BE2C (cell line): ENCODE measurements around the gene UGDH.
"Not testable (repeated sequence)": the region's sequence is repeated elsewhere in the genome, so short reads cannot be mapped to it uniquely, and the experiment has no call there.

Experiments used
- DNase-seq: peaks from one replicate; pipeline ENCODE4 v3.0.0-alpha.2; 2020
- H3K27me3 ChIP-seq: fragments of 250-450 bp; sonication (Bioruptor Pico); 2 replicates; pipeline ENCODE4 v1.5.1; 2020; ENCODE audit warnings: mild to moderate bottlenecking
- H3K36me3 ChIP-seq: fragments of 250-450 bp; sonication (Bioruptor Pico); 2 replicates; pipeline ENCODE4 v1.5.1; 2020; ENCODE audit warnings: mild to moderate bottlenecking
- H3K4me1 ChIP-seq: fragments of 250-450 bp; sonication (Bioruptor Pico); 2 replicates; pipeline ENCODE4 v1.5.1; 2020
- H3K4me3 ChIP-seq: 2 replicates; pipeline ENCODE4 v1.5.1; 2011; ENCODE audit warnings: low read depth, low read length
- H3K9me3 ChIP-seq: fragments of 250-450 bp; sonication (Bioruptor Pico); 2 replicates; pipeline ENCODE4 v1.5.1; 2020
- TF ChIP-seq, protein P1 (sequence below): IDR thresholded peaks from 2 replicates; pipeline ENCODE4 v1.5.1; 2012; ENCODE audit warnings: mild to moderate bottlenecking, low read depth, low read length

The UGDH gene

DNA sequence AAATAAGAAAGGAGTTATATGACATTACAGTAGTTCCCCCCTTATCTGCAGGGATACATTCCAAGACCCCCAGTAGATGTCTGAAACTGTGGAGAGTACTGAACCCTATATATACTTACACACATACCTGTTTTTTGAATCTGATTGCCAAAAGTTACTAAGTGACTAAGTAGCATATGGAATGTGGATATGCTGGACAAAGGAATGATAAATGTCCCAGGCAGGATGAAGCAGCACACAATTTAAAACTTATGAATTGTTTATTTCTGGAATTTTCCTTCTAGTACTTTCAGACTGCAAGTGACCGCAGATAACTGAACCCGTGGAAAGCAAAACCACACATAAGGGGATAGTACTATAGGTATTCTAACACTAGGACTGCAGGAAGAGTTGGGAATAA, 22.7 kb downstream of the UGDH start:
- no peaks in the 10 kb centered on the region for H3K27me3 ChIP-seq
- H3K4me1 ChIP-seq, result no peaks in the 10 kb centered on the region
- DNase-seq, result no peak
- H3K9me3 ChIP-seq, result no peaks in the 10 kb centered on the region
- TF ChIP-seq, protein P1, sequence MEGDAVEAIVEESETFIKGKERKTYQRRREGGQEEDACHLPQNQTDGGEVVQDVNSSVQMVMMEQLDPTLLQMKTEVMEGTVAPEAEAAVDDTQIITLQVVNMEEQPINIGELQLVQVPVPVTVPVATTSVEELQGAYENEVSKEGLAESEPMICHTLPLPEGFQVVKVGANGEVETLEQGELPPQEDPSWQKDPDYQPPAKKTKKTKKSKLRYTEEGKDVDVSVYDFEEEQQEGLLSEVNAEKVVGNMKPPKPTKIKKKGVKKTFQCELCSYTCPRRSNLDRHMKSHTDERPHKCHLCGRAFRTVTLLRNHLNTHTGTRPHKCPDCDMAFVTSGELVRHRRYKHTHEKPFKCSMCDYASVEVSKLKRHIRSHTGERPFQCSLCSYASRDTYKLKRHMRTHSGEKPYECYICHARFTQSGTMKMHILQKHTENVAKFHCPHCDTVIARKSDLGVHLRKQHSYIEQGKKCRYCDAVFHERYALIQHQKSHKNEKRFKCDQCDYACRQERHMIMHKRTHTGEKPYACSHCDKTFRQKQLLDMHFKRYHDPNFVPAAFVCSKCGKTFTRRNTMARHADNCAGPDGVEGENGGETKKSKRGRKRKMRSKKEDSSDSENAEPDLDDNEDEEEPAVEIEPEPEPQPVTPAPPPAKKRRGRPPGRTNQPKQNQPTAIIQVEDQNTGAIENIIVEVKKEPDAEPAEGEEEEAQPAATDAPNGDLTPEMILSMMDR, result no peak
- H3K4me3 ChIP-seq, result no peak overlapping the region
- peaks cover 53% of the 10 kb centered on the region for H3K36me3 ChIP-seq

DNA sequence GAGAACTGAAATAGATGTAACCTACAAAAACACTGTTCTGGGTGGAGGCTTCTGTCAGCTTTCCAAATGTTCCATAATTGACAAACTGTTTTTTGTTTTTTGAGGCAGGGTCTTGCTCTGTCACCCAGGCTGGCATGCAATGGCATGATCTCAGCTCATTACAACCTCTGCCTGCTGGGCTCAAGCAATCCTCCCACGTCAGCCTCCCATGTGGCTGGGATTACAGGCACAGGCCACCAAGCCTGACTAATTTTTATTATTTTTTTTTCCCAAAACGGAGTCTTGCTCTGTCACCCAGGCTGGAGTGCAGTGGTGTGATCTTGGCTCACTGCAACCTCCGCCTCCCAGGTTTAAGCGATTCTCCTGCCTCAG, 24.6 kb downstream of the UGDH start:
- H3K36me3 ChIP-seq, result peaks cover 46% of the 10 kb centered on the region
- not testable (repeated sequence) for H3K4me1 ChIP-seq, H3K27me3 ChIP-seq, DNase-seq, H3K4me3 ChIP-seq, H3K9me3 ChIP-seq

DNA sequence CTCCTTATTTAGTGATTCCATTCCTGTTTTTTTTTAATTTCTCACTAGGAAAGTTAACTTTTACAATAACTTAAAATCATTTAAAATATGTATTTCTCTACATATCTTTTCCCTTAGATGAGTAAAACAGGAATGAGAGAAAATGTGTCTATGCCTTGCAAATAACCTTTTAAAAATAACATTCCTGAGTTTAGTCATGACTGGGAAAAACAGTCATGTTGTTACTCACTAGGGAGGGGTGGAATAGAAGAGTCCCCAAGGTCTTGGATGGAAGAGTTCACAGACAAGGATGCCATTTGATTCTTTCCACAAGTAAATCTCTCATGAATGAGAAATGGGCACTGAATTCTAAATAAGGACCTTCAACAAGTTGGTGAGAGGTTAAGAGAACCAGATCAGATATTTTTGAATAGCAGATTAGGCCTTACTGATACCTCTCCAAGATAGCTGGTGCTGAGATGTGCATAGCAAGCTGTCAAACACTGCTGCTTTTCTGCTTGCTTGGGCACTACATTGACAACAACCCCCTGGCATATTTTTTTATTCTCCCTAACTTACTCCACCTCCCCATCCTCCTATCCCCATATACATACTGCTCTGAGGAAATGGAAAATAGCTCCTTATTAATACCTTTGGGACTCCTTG, 25.1 kb downstream of the UGDH start:
- H3K9me3 ChIP-seq, result no peaks in the 10 kb centered on the region
- DNase-seq, result no peak
- no peaks in the 10 kb centered on the region for H3K27me3 ChIP-seq
- H3K4me3 ChIP-seq, result no peak overlapping the region
- peaks cover 42% of the 10 kb centered on the region for H3K36me3 ChIP-seq
- no peaks in the 10 kb centered on the region for H3K4me1 ChIP-seq
- TF ChIP-seq, protein P1, result no peak

DNA sequence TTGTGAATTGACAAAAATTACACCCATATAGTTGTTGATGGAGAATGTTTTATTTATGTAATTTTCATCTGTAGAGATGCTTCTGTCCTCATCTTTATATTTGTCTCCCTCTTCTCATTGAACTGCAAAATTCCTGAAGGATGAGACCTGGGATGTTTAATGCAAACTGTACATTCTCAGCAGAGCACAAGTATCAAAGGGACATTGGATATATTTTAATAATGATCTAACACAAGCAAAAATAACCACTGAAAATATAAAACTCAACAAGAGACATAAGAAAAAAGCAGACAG, 28.6 kb downstream of the UGDH start:
- H3K36me3 ChIP-seq, result peaks cover 20% of the 10 kb centered on the region
- H3K4me3 ChIP-seq, result no peak overlapping the region
- DNase-seq, result no peak
- no peaks in the 10 kb centered on the region for H3K27me3 ChIP-seq
- no peaks in the 10 kb centered on the region for H3K9me3 ChIP-seq
- no peaks in the 10 kb centered on the region for H3K4me1 ChIP-seq
- TF ChIP-seq, protein P1, result no peak

DNA sequence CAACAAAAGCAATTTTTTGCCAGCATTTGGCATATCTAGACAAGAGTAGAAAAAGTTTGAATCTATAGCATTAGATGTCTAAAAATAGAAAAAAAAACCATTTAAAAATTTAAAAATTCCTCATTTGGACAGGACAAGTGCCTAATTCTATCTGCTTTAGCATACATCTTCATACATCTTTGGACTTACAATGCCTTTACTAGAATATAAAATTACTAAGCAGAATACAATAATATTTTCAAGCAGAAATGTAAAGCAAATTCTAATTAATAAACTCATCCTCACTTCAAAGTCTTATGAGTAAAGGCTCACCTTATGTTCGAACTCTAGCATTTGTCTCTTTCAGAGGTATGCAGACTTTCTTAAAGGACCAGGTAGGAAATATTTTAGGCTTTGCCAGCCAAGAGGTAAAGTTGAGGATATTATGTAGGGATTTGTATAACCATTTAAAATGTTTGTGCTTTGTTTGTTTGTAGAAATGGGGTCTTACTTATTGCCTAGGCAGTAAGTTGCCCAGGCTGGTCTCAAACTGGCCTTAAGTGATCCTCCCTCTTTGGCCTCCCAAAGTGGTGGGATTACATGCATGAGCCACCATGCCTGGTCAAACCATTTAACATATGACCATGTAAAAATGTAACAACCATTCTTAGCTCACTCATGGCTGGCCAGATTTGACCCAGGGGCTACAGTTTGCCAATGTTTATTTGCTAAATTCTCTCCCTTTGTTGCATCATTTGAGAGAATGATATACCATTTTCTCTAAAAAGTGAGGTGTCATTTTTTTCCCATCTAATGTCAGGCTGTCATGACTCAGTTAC, 29.1 kb downstream of the UGDH start:
- no peaks in the 10 kb centered on the region for H3K9me3 ChIP-seq
- no peak for DNase-seq
- no peaks in the 10 kb centered on the region for H3K27me3 ChIP-seq
- H3K4me3 ChIP-seq, result no peak overlapping the region
- H3K36me3 ChIP-seq, result peaks cover 14% of the 10 kb centered on the region
- H3K4me1 ChIP-seq, result no peaks in the 10 kb centered on the region
- TF ChIP-seq, protein P1, result no peak

DNA sequence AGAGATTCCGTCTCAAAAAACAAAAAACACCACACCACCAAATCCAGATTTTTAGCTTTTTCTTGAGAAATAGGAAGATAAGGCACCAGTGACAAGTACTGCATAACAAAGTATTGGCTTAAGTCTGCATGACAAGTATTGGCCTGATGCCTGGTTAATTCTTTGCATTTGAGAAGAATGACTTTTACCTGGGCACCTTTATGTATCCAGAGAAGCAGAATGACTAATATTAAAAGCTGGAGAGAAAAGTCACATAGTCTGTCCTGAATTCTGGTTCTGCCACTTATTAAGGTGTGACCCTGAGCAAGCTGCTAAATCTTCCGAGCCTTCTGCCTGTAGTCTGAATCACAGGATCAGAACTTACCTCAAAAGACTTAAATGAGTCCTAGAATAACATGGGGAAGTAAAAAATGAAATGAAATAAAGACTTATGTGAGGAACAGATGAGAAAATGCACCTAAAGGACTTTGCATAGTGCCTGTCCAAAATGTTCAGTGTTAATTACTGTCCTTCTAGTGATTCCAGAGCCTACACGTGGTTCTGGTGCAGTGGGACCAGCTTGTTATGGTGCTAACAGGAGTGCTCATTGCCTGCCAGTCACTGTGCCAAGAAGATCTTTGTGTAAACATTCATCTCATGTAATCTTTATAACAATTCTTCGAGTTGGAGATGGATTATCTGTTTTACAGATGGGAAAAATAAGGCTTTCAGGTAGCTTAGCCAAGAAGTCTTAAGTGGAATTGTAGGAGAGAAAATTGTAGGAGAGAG, 31.6 kb downstream of the UGDH start:
- Histone ChIP-seq H3K36me3 (peaks cover 4% of the 10 kb centered on the region; the same call in 1 of the 2 replicates), H3K27me3 (no peaks in the 10 kb centered on the region)
- TF ChIP-seq, protein P1, result no peak

More for the DNA sequence above, 31.6 kb downstream of the UGDH start:
- Histone ChIP-seq H3K4me3 (no peak overlapping the region), H3K4me1 (no peaks in the 10 kb centered on the region), H3K9me3 (no peaks in the 10 kb centered on the region)
- DNase-seq, result no peak
